Liver (tissue), 3 donors: ENCODE data around the gene SYMPK.

Experiments used
- CTCF ChIP-seq: fragments of 150-350 bp; IDR thresholded peaks from 2 replicates; pipeline ENCODE4 v1.5.1; 2017; ENCODE audit warnings: improper control_type of control experiment, low read depth, low read length; ENCODE audit not compliant: missing input control
- EGR1 ChIP-seq, 2 donors: IDR thresholded peaks; 2 replicates each; pipeline ENCODE4 v1.6.1; 2016 to 2018; ENCODE audit warnings: antibody characterized with exemption in 2 of 2, low read depth in 2 of 2
- FOXA1 ChIP-seq: IDR thresholded peaks from 2 replicates; pipeline ENCODE4 v1.6.1; 2016; ENCODE audit warnings: antibody characterized with exemption
- FOXA2 ChIP-seq: IDR thresholded peaks from 2 replicates; pipeline ENCODE4 v1.6.1; 2016; ENCODE audit warnings: antibody characterized with exemption
- GABPA ChIP-seq, 2 donors: IDR thresholded peaks in 1 of 2; conservative IDR thresholded peaks in 1 of 2; 2 replicates each; pipeline ENCODE4 v1.6.1; 2016; ENCODE audit warnings: antibody characterized with exemption in 2 of 2, mild to moderate bottlenecking in 1 of 2, moderate library complexity in 1 of 2
- JUND ChIP-seq, 2 donors: IDR thresholded peaks; 2 replicates each; pipeline ENCODE4 v1.6.1; 2016; ENCODE audit warnings: antibody characterized with exemption in 2 of 2
- RAD21 ChIP-seq, 2 donors: IDR thresholded peaks; 2 replicates each; pipeline ENCODE4 v1.6.1; 2016; ENCODE audit warnings: antibody characterized with exemption in 2 of 2, mild to moderate bottlenecking in 2 of 2
- RXRA ChIP-seq, 2 donors: IDR thresholded peaks; 2 replicates each; pipeline ENCODE4 v1.6.1; 2017 to 2018; ENCODE audit warnings: antibody characterized with exemption in 2 of 2, mild to moderate bottlenecking in 1 of 2
- SP1 ChIP-seq: IDR thresholded peaks from 2 replicates; pipeline ENCODE4 v1.6.1; 2018; ENCODE audit warnings: antibody characterized with exemption, mild to moderate bottlenecking
- YY1 ChIP-seq: IDR thresholded peaks from 2 replicates; pipeline ENCODE4 v1.6.1; 2016; ENCODE audit warnings: antibody characterized with exemption, mild to moderate bottlenecking
- ZBTB33 ChIP-seq: IDR thresholded peaks from 2 replicates; pipeline ENCODE4 v1.6.1; 2016; ENCODE audit warnings: antibody characterized with exemption
- donor health status: healthy.
- donor health status: healthy.

GRCh38 chr19:45812297-45812696 is 50.6 kb downstream of the SYMPK start:
- TF ChIP-seq CTCF, result no peak
- no peak for TF ChIP-seq JUND (IDR thresholded peaks at IDR 0.05)
- TF ChIP-seq EGR1 (IDR thresholded peaks at IDR 0.05; ENCODE audit: low read depth in 2 of 2), result no peak
- TF ChIP-seq YY1, result no peak
- no peak for TF ChIP-seq RXRA (IDR thresholded peaks at IDR 0.05)
- no peak for TF ChIP-seq SP1
- no peak for TF ChIP-seq GABPA (IDR thresholded peaks at IDR 0.05 in 1 of 2, conservative IDR thresholded peaks at IDR 0.05 in 1 of 2)
- no peak for TF ChIP-seq RAD21 (IDR thresholded peaks at IDR 0.05)
- no peak for TF ChIP-seq ZBTB33
- no peak for TF ChIP-seq FOXA1
- TF ChIP-seq FOXA2, result no peak
